ENCODE results near the gene INPP5F. TPM values are rescaled to one million over a fixed set of nuclear protein-coding genes. Genes with fewer than 3 reads are reported as not detected.

INPP5F gene
- total RNA-seq, 1 donor from 2014 or later: 15.3 TPM

GRCh38 chr10:119753309-119753708 lies 27.5 kb downstream of the INPP5F start:
- TF ChIP-seq CTCF (IDR thresholded peaks at IDR 0.05; ENCODE audit: insufficient read depth, low read length, poor library complexity, severe bottlenecking): no peak
- Histone ChIP-seq H3K36me3 (ENCODE audit: control insufficient read depth, insufficient read depth, low read length) (no peaks in the 10 kb centered on the region), H3K27me3 (ENCODE audit: control insufficient read depth, insufficient read depth, low read length) (no peaks in the 10 kb centered on the region), H3K4me3 (ENCODE audit: low read depth, low read length) (no peak overlapping the region)
- DNase-seq (ENCODE audit: low read depth): no peak

- DNase-seq (ENCODE audit: low read depth): no peak
- H3K27me3 ChIP-seq (ENCODE audit: control insufficient read depth, insufficient read depth, low read length): no peaks in the 10 kb centered on the region
- TF ChIP-seq CTCF (IDR thresholded peaks at IDR 0.05; ENCODE audit: insufficient read depth, low read length, poor library complexity, severe bottlenecking): no peak
- H3K4me3 ChIP-seq (ENCODE audit: low read depth, low read length): no peak overlapping the region
- no peaks in the 10 kb centered on the region for H3K36me3 ChIP-seq (ENCODE audit: control insufficient read depth, insufficient read depth, low read length)
These were observed 28.2 kb downstream of the INPP5F start for GRCh38 chr10:119754085-119754484.

- H3K27me3 ChIP-seq (ENCODE audit: control insufficient read depth, insufficient read depth, low read length): no peaks in the 10 kb centered on the region
- no peaks in the 10 kb centered on the region for H3K36me3 ChIP-seq (ENCODE audit: control insufficient read depth, insufficient read depth, low read length)
- no peak for TF ChIP-seq CTCF (IDR thresholded peaks at IDR 0.05; ENCODE audit: insufficient read depth, low read length, poor library complexity, severe bottlenecking)
- no peak overlapping the region for H3K4me3 ChIP-seq (ENCODE audit: low read depth, low read length)
- DNase-seq (ENCODE audit: low read depth): no peak
These were observed 29.1 kb downstream of the INPP5F start for GRCh38 chr10:119754936-119755335.

- no peak for DNase-seq (ENCODE audit: low read depth)
- TF ChIP-seq CTCF (IDR thresholded peaks at IDR 0.05; ENCODE audit: insufficient read depth, low read length, poor library complexity, severe bottlenecking): no peak
These were observed 29.6 kb downstream of the INPP5F start for GRCh38 chr10:119755446-119755845.

GRCh38 chr10:119758448-119759195 lies 32.8 kb downstream of the INPP5F start:
- Histone ChIP-seq H3K27me3 (ENCODE audit: control insufficient read depth, insufficient read depth, low read length) (no peaks in the 10 kb centered on the region), H3K4me3 (ENCODE audit: low read depth, low read length) (no peak overlapping the region), H3K36me3 (ENCODE audit: control insufficient read depth, insufficient read depth, low read length) (no peaks in the 10 kb centered on the region)
- no peak for DNase-seq (ENCODE audit: low read depth)
- no peak for TF ChIP-seq CTCF (IDR thresholded peaks at IDR 0.05; ENCODE audit: insufficient read depth, low read length, poor library complexity, severe bottlenecking)

More at GRCh38 chr10:119755446-119755845, 29.6 kb downstream of the INPP5F start:
- Histone ChIP-seq H3K27me3 (ENCODE audit: control insufficient read depth, insufficient read depth, low read length) (no peaks in the 10 kb centered on the region), H3K36me3 (ENCODE audit: control insufficient read depth, insufficient read depth, low read length) (no peaks in the 10 kb centered on the region), H3K4me3 (ENCODE audit: low read depth, low read length) (no peak overlapping the region)

GRCh38 chr10:119759832-119760231 lies 34.0 kb downstream of the INPP5F start:
- TF ChIP-seq CTCF (IDR thresholded peaks at IDR 0.05; ENCODE audit: insufficient read depth, low read length, poor library complexity, severe bottlenecking): no peak
- H3K4me3 ChIP-seq (ENCODE audit: low read depth, low read length): no peak overlapping the region

More at GRCh38 chr10:119759832-119760231, 34.0 kb downstream of the INPP5F start:
- Histone ChIP-seq H3K36me3 (ENCODE audit: control insufficient read depth, insufficient read depth, low read length) (no peaks in the 10 kb centered on the region), H3K27me3 (ENCODE audit: control insufficient read depth, insufficient read depth, low read length) (no peaks in the 10 kb centered on the region)
- DNase-seq (ENCODE audit: low read depth): no peak
